SH-SY5Y (cell line): ENCODE data around the gene C16orf74.

Source experiments
- GATA2 ChIP-seq: IDR thresholded peaks from 2 replicates; pipeline ENCODE4 v1.6.1; 2011; ENCODE audit warnings: mild to moderate bottlenecking, low read depth, low read length
- GATA3 ChIP-seq: IDR thresholded peaks from 2 replicates; pipeline ENCODE4 v1.6.1; 2011; ENCODE audit warnings: low read depth, mild to moderate bottlenecking, low read length, moderate library complexity

DNA sequence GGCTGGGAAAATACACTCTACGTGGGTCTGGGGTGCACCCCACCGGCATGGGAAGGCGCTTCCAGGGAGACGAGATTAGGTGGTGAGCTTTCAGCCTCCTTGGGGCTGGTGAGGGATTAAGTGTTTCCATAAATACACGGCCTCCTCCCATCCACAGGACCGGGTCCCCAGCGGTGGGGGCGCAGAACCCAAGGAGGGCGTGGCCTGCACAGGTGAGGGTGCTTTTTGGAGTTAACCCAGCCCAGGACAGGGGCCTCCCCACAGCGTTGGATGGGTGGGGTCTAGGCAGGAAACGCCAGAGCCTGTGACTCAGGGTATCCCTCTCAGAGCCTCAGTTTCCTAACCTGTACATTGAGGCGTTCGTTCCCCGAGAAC lies 1.1 kb downstream of the C16orf74 start:
- TF ChIP-seq GATA2 (no peak), GATA3 (no peak)
